Caki2 (cell line): ENCODE results near the gene GOSR1. TPM values are rescaled to one million over a fixed set of nuclear protein-coding genes. Genes with fewer than 3 reads are reported as not detected.
"Not testable (repeated sequence)": the region's sequence is repeated elsewhere in the genome, so short reads cannot be mapped to it uniquely, and the experiment has no call there.

Experiments
- DNase-seq: peaks from one replicate; pipeline ENCODE4 v3.0.0-alpha.2; 2015; ENCODE audit warnings: low read depth
- in situ Hi-C: cut with HindIII; loops from 2 replicates; pipeline ENCODE4 v1.10.0; 2016; ENCODE audit warnings: low sequenced_read_pairs, low pct_unique_long_range_greater_than_20kb, mixed read lengths
- total RNA-seq: library from RNA; depleted of rRNA; stranded (reverse); fragments of >200 nt; shearing (Covaris generic); gene quantifications from 2 replicates; pipeline ENCODE4 v1.2.3, GENCODE V29; 2014; ENCODE audit warnings: low replicate concordance; rRNA removed

The GOSR1 gene
- total RNA-seq, 1 experiment from 2014 or later, result 25.8 TPM

- DNase-seq, in situ Hi-C loops: not testable (repeated sequence)
These were observed 92.4 kb downstream of the GOSR1 start for GRCh38 chr17:30569531-30570175.

DNA sequence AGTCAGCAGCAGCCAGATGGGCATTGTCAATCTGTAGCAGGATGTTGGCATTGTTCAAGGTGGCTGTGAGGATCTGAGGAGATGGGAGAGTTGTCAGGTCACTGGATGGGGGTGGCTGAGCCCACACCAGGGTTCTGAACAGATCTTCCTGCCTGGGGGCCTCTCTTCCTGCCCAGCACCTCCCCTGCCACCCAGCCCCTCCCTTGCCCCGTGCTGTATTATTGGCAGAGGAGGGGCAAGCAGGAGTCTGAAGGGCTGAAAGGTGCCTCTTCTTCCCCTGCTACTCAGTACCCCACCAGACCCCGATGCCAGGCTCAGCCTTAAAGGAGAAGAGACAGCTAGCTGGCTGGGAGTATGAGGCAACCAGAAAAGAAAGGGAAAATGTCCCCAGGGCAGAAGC, 93.0 kb downstream of the GOSR1 start:
- in situ Hi-C loops, result no loop called here
- DNase-seq, result no peak

GRCh38 chr17:30570596-30571265, 93.5 kb downstream of the GOSR1 start:
- no peak for DNase-seq
- in situ Hi-C loops, result no loop called here

- DNase-seq, in situ Hi-C loops: not testable (repeated sequence)
These were observed 94.2 kb downstream of the GOSR1 start for GRCh38 chr17:30571404-30571803.

- in situ Hi-C loops, result no loop called here
- DNase-seq, result no peak
These were observed 94.7 kb downstream of the GOSR1 start for GRCh38 chr17:30571921-30572320.

- in situ Hi-C loops, result not testable (repeated sequence)
These were observed 95.7 kb downstream of the GOSR1 start for GRCh38 chr17:30572651-30573554.

GRCh38 chr17:30573603-30574175, 96.5 kb downstream of the GOSR1 start:
- in situ Hi-C loops, result no loop called here
- no peak for DNase-seq

More at GRCh38 chr17:30572651-30573554, 95.7 kb downstream of the GOSR1 start:
- DNase-seq, result not testable (repeated sequence)

DNA sequence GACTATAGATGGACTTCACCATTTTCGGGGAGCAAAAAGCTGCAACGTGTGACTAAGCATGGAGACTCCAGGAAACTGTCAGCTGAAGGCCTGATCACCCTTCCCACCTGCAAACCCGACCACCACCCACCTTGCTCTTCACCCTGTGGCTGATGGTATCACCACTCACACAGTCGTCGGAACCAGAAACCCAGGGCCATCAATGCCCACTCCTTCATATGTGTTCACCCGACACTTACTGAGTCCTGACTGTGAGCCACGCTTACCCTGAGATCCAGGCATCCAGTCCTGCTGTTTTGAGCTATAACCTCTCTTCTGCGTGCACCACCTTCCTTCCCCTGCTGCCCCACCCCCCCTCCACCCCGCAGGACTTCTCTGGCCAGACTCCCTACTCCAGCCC, 97.1 kb downstream of the GOSR1 start:
- in situ Hi-C loops, DNase-seq: not testable (repeated sequence)

- DNase-seq, in situ Hi-C loops: not testable (repeated sequence)
These were observed 97.6 kb downstream of the GOSR1 start for GRCh38 chr17:30574806-30575205.

DNA sequence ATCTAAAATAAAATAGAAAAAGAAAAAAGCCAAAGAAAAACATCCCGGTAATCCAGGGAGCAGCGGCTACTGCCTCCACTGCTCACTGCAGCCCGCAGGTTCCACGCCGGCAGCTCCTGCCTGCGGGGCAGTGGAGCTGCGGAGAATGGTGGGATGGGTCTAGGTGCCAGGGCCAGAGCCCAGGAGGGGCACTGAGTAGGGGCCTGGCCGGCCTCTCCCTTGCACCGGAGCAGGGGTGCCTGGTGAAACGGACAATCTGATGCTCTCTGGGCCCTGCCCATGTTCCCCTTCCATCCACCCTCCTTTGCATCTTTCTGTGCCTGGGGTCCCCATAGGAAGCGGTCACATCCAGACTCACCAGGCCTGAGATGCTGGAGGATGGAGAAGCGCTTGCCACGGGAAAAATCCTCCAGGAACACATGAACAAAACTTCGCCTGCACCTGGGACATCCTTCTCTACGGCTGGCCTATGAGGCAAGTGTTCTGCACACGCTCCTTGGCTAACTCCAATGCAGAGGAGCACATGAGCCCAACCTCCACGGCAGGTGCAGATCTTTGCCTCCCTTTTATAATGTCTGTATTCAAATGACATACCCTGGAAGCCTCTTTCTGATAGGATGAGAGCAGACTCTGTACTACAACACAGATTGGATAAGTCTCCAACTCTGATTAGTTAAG, 98.6 kb downstream of the GOSR1 start:
- in situ Hi-C loops, DNase-seq: not testable (repeated sequence)

DNA sequence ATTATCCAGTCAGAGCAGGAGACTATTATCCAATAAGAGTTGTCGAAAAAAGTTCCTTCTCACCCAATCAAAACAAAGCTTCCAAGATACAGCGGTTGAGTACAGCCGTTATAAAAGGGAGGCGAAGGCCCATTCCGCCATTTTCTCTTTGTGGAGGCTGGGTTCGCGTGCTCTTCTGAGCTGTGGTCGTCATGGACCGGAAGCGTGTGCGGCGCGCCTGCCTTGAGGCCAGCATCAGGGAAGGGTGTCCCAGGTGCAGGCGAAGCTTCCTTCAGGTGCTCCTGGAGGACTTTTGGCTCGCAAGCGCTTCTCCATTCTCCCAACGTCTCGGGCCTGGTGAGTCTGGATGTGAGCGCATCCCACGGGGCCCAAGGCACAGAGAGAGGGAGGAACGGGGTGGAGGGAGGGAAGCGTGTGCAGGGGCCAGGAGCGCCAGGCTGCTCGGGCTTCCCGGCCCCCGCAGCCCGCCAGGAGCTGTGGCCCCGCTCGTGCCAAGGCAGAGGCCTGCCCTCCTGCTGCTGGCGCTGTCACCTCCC, 99.2 kb downstream of the GOSR1 start:
- in situ Hi-C loops, result no loop called here
- DNase-seq, result no peak

Other genes with a start within 250 kb of the GOSR1 start
- gene SLC6A4, start 241.7 kb upstream of the GOSR1 start, total RNA-seq, result not detected in 2 replicates
- gene BLMH, start 185.5 kb upstream of the GOSR1 start, total RNA-seq, result 40.6 and 42.2 TPM in 2 replicates
- gene TMIGD1, start 143.4 kb upstream of the GOSR1 start, total RNA-seq, result not detected in 2 replicates
- 29.4 and 171 TPM in 2 replicates for gene CPD, start 98.5 kb upstream of the GOSR1 start, total RNA-seq